GM10266 (cell line): ENCODE results near the gene UBN2.
"Not testable (repeated sequence)": the region's sequence is repeated elsewhere in the genome, so short reads cannot be mapped to it uniquely, and the experiment has no call there.

Experiments used
- DNase-seq: peaks from one replicate; pipeline ENCODE4 v3.0.0; 2012; ENCODE audit errors: extremely low spot score
- CTCF ChIP-seq: IDR thresholded peaks from 2 replicates; pipeline ENCODE4 v1.5.1; 2012; ENCODE audit warnings: mild to moderate bottlenecking, low read depth; ENCODE audit not compliant: control insufficient read depth, insufficient read depth; ENCODE audit errors: missing control alignments

The UBN2 gene

DNA sequence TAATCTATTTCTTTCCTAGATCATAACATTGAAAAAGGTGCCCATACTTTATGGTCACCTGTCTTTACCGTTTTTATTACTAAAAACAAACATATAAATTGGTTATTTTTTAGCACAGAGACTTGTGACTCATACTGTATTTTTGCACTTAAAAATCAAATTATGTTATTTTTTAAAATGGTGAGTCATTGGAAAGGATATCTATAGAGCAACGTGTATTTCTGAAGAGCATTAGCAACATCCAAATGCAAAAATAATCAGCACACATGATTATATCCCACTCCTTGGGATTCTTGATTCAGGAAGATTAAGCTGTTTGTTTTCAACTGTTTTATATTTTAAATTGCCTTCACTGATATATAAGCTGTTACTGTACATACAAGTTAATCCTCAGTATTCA lies 69.4 kb downstream of the UBN2 start:
- DNase-seq = no peak
- TF ChIP-seq CTCF = no peak

GRCh38 chr7:139304517-139304916 lies 73.5 kb downstream of the UBN2 start:
- TF ChIP-seq CTCF = no peak
- no peak for DNase-seq

DNA sequence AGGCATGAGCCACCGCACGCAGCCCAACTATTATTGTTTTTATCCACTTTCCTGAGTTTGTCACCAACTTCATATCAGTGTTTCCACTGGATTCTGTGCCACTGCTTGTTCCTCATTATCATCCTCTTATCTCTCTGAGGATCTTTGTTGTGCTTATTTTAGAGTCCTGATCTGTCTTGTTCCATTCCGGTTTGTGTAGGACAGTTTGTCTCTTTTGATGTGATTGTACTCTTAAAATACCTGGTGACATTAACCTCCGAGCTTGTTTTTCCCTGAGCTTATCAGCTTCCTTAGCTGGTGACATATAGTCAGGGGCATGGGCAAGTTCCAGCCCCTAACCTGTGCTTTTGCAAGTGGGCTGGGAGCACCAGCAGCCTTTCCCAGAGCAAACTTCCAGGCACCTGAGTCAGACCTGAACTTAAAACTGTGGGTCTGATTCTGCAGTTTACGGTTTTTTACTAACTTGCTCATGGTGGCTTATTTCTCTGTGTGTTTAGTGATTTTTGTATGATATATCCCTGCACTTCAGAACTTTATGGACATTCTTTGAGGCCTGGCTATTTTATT lies 87.0 kb downstream of the UBN2 start:
- no peak for TF ChIP-seq CTCF
- no peak for DNase-seq

DNA sequence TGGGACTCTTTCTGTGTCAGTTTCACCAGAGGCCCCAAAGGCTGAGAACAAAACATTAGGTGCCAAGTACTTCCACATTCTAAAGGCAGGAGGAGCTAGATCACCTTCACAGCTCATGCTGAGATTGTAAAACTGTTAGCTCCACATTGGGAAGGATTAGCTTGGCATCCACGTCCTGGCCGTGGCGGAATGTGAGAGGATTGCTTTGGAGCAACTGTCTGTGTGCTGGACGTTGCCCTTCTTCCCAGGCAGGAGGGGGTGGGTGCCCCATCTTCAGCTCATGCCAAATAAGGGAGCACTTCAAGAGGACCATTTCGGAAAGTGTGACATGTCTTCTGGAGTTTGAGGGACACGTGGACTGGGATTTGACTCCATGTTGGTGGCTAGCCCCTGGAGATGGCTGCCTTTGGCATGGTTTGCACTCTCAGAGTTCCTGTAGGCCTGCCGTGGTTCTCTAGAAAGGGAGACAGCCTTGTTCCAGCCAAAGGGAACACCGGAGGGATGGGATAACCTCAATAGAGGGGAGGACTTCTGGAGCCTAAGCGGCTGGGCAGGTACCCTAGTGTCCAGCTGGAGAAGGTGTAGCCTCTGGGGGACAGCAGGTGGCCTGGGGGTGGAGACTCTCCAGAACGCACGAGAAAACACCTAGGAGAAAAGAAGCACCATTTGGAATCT lies 90.2 kb downstream of the UBN2 start:
- TF ChIP-seq CTCF = peak; percentile 28
- DNase-seq = peak; percentile 8

DNA sequence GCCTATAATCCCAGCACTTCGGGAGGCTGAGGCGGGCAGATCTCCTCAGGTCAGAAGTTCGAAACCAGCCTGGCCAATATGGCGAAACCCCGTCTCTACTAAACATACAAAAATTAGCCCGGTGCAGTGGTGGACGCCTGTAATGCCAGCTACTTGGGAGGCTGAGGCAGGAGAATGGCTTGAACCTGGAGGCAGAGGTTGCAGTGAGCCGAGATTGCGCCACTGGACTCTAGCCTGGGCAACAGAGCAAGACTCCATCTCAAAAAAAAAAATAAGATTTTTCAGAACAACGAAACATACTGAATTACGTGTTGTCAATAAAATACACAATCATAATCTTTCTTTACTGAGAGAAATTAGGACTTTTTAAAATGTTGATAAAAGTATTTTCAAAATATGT lies 93.7 kb downstream of the UBN2 start:
- DNase-seq = not testable (repeated sequence)

- DNase-seq = no peak
- no peak for TF ChIP-seq CTCF
Observed at GRCh38 chr7:139328375-139328774, 97.3 kb downstream of the UBN2 start.

- no peak for DNase-seq
- no peak for TF ChIP-seq CTCF
Observed at GRCh38 chr7:139329119-139329518, 98.1 kb downstream of the UBN2 start.
